HepG2 (cell line): ENCODE data around the gene SLC17A9. TPM values are rescaled to one million over a fixed set of nuclear protein-coding genes. Genes with fewer than 3 reads are reported as not detected.

Experiments used
- ATAC-seq: fragments of 200-7000 bp; cut with Tn5 transposase; 3 replicates; pipeline ENCODE4 v1.9.1; 2020; ENCODE audit warnings: mild to moderate bottlenecking, moderate library complexity
- BruUV-seq: library from RNA; stranded (reverse); fragments of 400-500 nt; replicated peaks from 2 replicates; lab custom pipeline; 2021; lab: Mats Ljungman, UMichigan
- CTCF ChIA-PET: fragments of 300-600 bp; formaldehyde crosslinking; extraction: SDS; loops from one replicate; lab custom pipeline; 2021; ENCODE audit warnings: low total read pairs, inconsistent platforms, low intra/inter-chr PET ratio; lab: Yijun Ruan, JAX
- POLR2A ChIA-PET: fragments of 350-600 bp; sonication (Branson Sonifier 250); formaldehyde crosslinking; loops from one replicate; lab custom pipeline; 2020; ENCODE audit warnings: antibody characterized with exemption, inconsistent platforms; lab: Yijun Ruan, JAX
- DNase-seq: peaks from one replicate; pipeline ENCODE4 v3.0.0-alpha.2; 2015; ENCODE audit warnings: low spot score
- FAIRE-seq: peaks from 3 replicates; lab custom pipeline; 2011; peaks lifted over from hg19 to GRCh38; lab: Jason Lieb, UNC
- H2AFZ ChIP-seq: one replicate; pipeline ENCODE4 v1.6.1; 2011; ENCODE audit warnings: low read length, inconsistent platforms
- H3K27ac ChIP-seq: fragments of 300-600 bp; 3 replicates; pipeline ENCODE4 v1.8.0; 2011; ENCODE audit warnings: mixed run types, mild to moderate bottlenecking, mixed read lengths, low read length, inconsistent platforms; ENCODE audit not compliant: insufficient read depth; ENCODE audit errors: extremely low read length
- H3K27me3 ChIP-seq, 2 experiments: fragments of 200-600 bp in 1 of 2; 2 replicates in 1 of 2; 3 replicates in 1 of 2; pipeline versions ENCODE4 v1.6.0 to v1.8.0; 2011; ENCODE audit warnings: low read length in 2 of 2, mild to moderate bottlenecking in 2 of 2, moderate library complexity in 2 of 2, inconsistent platforms in 1 of 2; ENCODE audit not compliant: insufficient read depth in 2 of 2, control insufficient read depth in 1 of 2
- H3K36me3 ChIP-seq, 2 experiments: fragments of 200-600 bp in 1 of 2; replicated peaks in 1 of 2; 2 replicates in 1 of 2; 3 replicates in 1 of 2; pipeline versions ENCODE4 v1.5.1 to v1.8.0; 2011; ENCODE audit warnings: low read length in 2 of 2, inconsistent platforms in 1 of 2; ENCODE audit not compliant: insufficient read depth in 2 of 2, control insufficient read depth in 1 of 2
- H3K4me1 ChIP-seq: 2 replicates; pipeline ENCODE4 v1.5.1; 2012; ENCODE audit warnings: low read length, inconsistent platforms; ENCODE audit not compliant: insufficient read depth
- H3K4me2 ChIP-seq: 2 replicates; pipeline ENCODE4 v1.6.0; 2011; ENCODE audit warnings: low read depth, low read length, inconsistent platforms
- H3K4me3 ChIP-seq, 3 experiments: fragments of 200-600 bp in 1 of 3; sonication (generic), shearing (Covaris generic) in 1 of 3; replicated peaks in 1 of 3; 2 replicates each; pipeline ENCODE4 v1.5.1; 2011 to 2016; ENCODE audit warnings: low read length in 3 of 3, inconsistent platforms in 2 of 3, low read depth in 2 of 3, mild to moderate bottlenecking in 2 of 3, control low read depth in 1 of 3, mixed read lengths in 1 of 3; ENCODE audit not compliant: insufficient read depth in 1 of 3
- H3K79me2 ChIP-seq: one replicate; pipeline ENCODE4 v1.6.1; 2011; ENCODE audit warnings: low read length, inconsistent platforms; ENCODE audit not compliant: insufficient read depth
- H3K9ac ChIP-seq: 2 replicates; pipeline ENCODE4 v1.6.0; 2011; ENCODE audit warnings: mild to moderate bottlenecking, low read depth, low read length, inconsistent platforms; ENCODE audit not compliant: insufficient read depth
- H3K9me3 ChIP-seq: 2 replicates; pipeline ENCODE4 v1.5.1; 2012; ENCODE audit warnings: mild to moderate bottlenecking, low read length
- H4K20me1 ChIP-seq: 2 replicates; pipeline ENCODE4 v1.6.0; 2011; ENCODE audit warnings: inconsistent platforms, mild to moderate bottlenecking, low read length, moderate library complexity; ENCODE audit not compliant: insufficient read depth
- BCL6 ChIP-seq: IDR thresholded peaks from 2 replicates; pipeline ENCODE4 v1.6.1; 2016; ENCODE audit warnings: missing genetic modification reagents, missing compliant biosample characterization
- EZH2 ChIP-seq: conservative IDR thresholded peaks from 2 replicates; pipeline ENCODE4 v1.6.1; 2012; ENCODE audit warnings: mild to moderate bottlenecking, low read depth, low read length, moderate library complexity
- IKZF4 ChIP-seq: sonication (generic); formaldehyde crosslinking; IDR thresholded peaks from 2 replicates; pipeline ENCODE4 v1.5.1; 2020; ENCODE audit warnings: borderline replicate concordance, mild to moderate bottlenecking, low read depth, missing genetic modification reagents; ENCODE audit errors: not compliant biosample characterization
- KAT8 ChIP-seq: IDR thresholded peaks from 2 replicates; pipeline ENCODE4 v1.6.1; 2016; ENCODE audit warnings: missing genetic modification reagents, missing compliant biosample characterization
- ZNF275 ChIP-seq: sonication (generic); formaldehyde crosslinking; IDR thresholded peaks from 2 replicates; pipeline ENCODE4 v1.8.0; 2022; ENCODE audit warnings: missing genetic modification reagents, mild to moderate bottlenecking, inconsistent platforms, borderline replicate concordance
- WGBS: methylation state at CpG from one replicate; pipeline ENCODE4 v1.1.6; 2017; ENCODE audit warnings: low lambda C conversion rate; 5-methylcytosine and 5-hydroxymethylcytosine counted together
- in situ Hi-C: cut with HindIII; loops from 2 replicates; pipeline ENCODE4 v1.10.0; 2017; ENCODE audit warnings: low pct_unique_long_range_greater_than_20kb; ENCODE audit not compliant: extremely low pct_ligation_motif_present
- intact Hi-C: fragments of 100-400 bp; cut with micrococcal nuclease; formaldehyde crosslinking; loops from one replicate; pipeline ENCODE4 v1.10.0; 2022; ENCODE audit not compliant: unreplicated experiment
- polyA plus RNA-seq, 8 experiments: library from polyadenylated mRNA; depleted of rRNA in 3 of 8; stranded (reverse) in 7 of 8; unstranded in 1 of 8; fragments of >200 nt; fragmentation: Illumina TruSeq in 4 of 8; extraction: Trizol in 4 of 8; gene quantifications; 2 replicates each; pipeline versions ENCODE4 v1.2.1 to v1.2.3, GENCODE V29; 2011 to 2016; ENCODE audit warnings: low read depth in 4 of 8, missing spikeins in 1 of 8, mixed read lengths in 1 of 8; ENCODE audit not compliant: insufficient read depth in 1 of 8
- total RNA-seq, 5 experiments: library from RNA; depleted of rRNA; stranded (reverse); fragments of >200 nt; fragmentation: Illumina TruSeq; extraction: Trizol; gene quantifications; 2 replicates each; pipeline ENCODE4 v1.2.3, GENCODE V29; 2016; ENCODE audit warnings: low read depth in 1 of 5
- TF ChIP-seq, protein P1 (sequence below): sonication (generic); formaldehyde crosslinking; IDR thresholded peaks from 2 replicates; pipeline ENCODE4 v1.5.1; 2020; ENCODE audit warnings: missing genetic modification reagents, mild to moderate bottlenecking, borderline replicate concordance
- TF ChIP-seq, protein P2 (sequence below): IDR thresholded peaks from 2 replicates; pipeline ENCODE4 v1.6.1; 2016; ENCODE audit warnings: control low read depth

Gene SLC17A9
- total and polyA plus RNA-seq, 2 of the 13 experiments (the other 11 are each of a cell fraction or from before 2014, with no cell fraction given) = 110 to 191 TPM

DNA sequence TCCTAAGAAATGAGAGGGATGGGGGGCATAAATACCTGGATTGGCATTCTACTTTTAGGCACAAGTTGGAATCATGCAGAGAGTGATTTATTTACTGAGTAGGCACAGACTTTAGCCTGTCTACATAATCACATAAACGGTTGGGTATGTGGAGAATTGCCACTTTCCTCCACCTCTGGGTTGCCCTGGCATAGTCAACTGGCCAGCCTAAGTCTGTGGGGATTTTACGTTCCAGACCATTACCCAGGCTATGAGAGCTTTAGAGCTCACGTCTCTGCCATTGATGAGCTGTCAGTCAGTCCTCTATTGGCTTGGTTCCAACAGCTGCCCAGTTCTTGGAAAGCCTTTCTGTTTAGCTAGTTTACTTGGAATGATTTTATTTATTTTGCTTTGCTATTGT, 59.3 kb downstream of the SLC17A9 start:
- Histone ChIP-seq H3K4me3 (no peak overlapping the region), H3K36me3 (no peaks in the 10 kb centered on the region), H3K4me1 (peaks cover 20% of the 10 kb centered on the region), H3K9ac (no peak overlapping the region), H4K20me1 (peaks cover 10% of the 10 kb centered on the region; the same call in 1 of the 2 replicates), H3K4me2 (no peak overlapping the region), H3K27ac (no peak overlapping the region), H3K79me2 (no peaks in the 10 kb centered on the region)
- in situ Hi-C loops = loop anchor here (5.0 kb wide), 1 partner anchor 139 kb away; no protein-coding TSS in a partner anchor
- ChIA-PET POLR2A (interaction anchor here (1.7 kb wide), 1 partner anchor 41 kb away, joined by 4 read pairs; no protein-coding TSS in a partner anchor), CTCF (no interaction called here)
- 6% methylated on average over 3 of the region's 3 CpGs for WGBS
- ATAC-seq (no peak), FAIRE-seq (no peak), DNase-seq (no peak)
- TF ChIP-seq IKZF4 (no peak), BCL6 (peak; percentile 54; the same call in 1 of the 2 replicates), KAT8 (CRISPR knock-in tag) (no peak), ZNF275 (CRISPR knock-in tag) (no peak), EZH2 (0 out of 2 replicates have a peak, but pooled peaks have one; percentile 34)
- TF ChIP-seq, protein P1, sequence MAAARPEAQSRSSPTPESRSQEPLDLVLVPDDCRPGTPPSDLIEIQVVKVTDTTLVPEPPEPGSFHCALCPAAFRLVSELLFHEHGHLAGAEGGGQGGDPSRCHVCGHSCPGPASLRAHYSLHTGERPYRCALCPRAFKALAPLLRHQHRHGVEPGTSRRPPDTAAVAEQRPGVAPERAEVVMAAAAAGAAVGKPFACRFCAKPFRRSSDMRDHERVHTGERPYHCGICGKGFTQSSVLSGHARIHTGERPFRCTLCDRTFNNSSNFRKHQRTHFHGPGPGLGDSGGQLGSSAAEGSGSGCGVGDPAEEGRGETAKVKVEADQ (CRISPR knock-in tag) = no peak
- TF ChIP-seq, protein P2, sequence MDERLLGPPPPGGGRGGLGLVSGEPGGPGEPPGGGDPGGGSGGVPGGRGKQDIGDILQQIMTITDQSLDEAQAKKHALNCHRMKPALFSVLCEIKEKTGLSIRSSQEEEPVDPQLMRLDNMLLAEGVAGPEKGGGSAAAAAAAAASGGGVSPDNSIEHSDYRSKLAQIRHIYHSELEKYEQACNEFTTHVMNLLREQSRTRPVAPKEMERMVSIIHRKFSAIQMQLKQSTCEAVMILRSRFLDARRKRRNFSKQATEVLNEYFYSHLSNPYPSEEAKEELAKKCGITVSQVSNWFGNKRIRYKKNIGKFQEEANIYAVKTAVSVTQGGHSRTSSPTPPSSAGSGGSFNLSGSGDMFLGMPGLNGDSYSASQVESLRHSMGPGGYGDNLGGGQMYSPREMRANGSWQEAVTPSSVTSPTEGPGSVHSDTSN (CRISPR knock-in tag) = 0 out of 2 replicates have a peak, but pooled peaks have one; percentile 16
- TF ChIP-seq, all 625 proteins: peak for 3
- peaks cover 41 to 96% of the 10 kb centered on the region in 2 experiments for H3K27me3 ChIP-seq
- H3K9me3 ChIP-seq = peaks cover 8% of the 10 kb centered on the region; the same call in 1 of the 2 replicates
- BruUV-seq = no TSS peak
- intact Hi-C loops = no loop called here
- H2AFZ ChIP-seq = no peak overlapping the region
